HG02571 (cell line): ENCODE results near the gene CORIN.
"Not testable (repeated sequence)": the region's sequence is repeated elsewhere in the genome, so short reads cannot be mapped to it uniquely, and the experiment has no call there.

Experiments used
- ATAC-seq: cut with Tn5 transposase; IDR thresholded peaks from one replicate; pipeline ENCODE4 v1.9.1; 2021; ENCODE audit warnings: mild to moderate bottlenecking, moderate library complexity; ENCODE audit not compliant: unreplicated experiment

CORIN gene

GRCh38 chr4:47731182-47731581 lies 106.7 kb downstream of the CORIN start:
- ATAC-seq: no peak

GRCh38 chr4:47729131-47729680 lies 108.7 kb downstream of the CORIN start:
- no peak for ATAC-seq

DNA sequence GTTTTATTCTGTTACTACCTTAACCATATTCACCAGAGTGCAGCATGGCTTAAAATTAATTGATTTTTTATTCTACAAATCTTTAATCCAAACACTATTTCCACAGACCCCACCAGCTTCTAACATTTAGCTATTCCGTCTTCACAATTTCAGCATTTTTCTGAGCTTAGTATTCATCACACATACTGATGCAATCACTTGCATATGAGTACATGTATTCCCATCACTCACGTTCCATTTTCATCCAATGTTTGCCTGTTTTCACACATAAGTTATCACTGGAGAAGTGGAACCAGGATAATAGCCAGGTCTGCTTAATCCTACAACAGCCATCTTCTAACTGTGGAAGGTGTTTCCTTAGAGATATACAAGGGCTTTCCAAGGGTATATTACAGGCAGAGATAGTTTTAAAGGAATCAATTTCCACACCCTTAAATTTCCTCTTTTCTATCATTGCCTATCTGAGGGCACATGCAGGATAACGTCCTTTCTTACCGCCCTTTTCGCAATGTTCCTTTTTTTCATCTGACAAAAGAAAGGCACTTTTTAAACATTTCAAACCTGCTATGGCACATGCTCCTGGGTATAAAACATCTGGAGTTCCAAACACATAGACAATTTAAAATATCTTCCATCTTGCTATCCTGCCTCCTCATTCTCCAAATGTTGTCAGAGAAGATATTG lies 115.8 kb downstream of the CORIN start:
- no peak for ATAC-seq

GRCh38 chr4:47721485-47721884 lies 116.4 kb downstream of the CORIN start:
- no peak for ATAC-seq

- no peak for ATAC-seq
Measured at GRCh38 chr4:47720787-47721186, 117.1 kb downstream of the CORIN start.

- no peak for ATAC-seq
Measured at GRCh38 chr4:47719576-47719975, 118.3 kb downstream of the CORIN start.

DNA sequence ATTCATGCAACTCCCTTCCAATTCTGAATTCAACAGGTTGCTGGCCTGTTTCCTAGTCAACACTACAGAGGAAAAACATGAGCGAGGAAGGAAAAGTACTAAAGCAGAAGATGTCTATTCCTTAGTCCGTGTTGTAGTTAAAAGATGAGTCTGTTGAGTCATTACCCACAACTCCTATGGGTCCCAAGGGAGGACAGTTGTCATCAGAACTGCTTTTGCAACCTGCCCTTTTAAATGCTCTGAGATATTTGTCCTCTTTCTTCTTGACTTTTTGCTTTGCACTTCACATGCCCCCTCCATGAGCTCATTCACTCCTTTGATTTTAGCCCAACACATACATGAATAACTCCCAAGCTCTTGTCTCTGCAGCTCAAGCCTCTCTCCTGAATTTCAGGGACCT lies 119.2 kb downstream of the CORIN start:
- no peak for ATAC-seq

DNA sequence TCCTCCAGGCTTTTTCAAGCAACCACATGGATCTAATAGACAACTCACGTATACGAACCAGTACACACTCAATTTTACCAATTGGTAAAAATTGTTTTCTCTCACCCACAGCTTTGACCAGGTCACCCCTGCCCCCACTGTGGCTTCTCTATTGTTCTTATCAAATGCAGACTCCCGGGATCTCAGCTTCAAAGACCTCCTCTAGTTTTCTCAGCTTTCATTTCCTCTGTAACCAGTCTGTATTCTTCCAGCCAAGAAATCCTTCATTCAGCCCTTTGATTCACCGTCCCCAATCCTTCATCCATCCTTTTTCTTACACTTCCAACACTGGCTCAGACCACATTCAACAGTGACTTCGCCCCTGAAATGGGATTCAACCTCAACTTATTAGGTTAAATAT lies 120.7 kb downstream of the CORIN start:
- no peak for ATAC-seq

- ATAC-seq: no peak
Measured at GRCh38 chr4:47715716-47716416, 122.0 kb downstream of the CORIN start.

GRCh38 chr4:47714269-47714668 lies 123.6 kb downstream of the CORIN start:
- no peak for ATAC-seq

DNA sequence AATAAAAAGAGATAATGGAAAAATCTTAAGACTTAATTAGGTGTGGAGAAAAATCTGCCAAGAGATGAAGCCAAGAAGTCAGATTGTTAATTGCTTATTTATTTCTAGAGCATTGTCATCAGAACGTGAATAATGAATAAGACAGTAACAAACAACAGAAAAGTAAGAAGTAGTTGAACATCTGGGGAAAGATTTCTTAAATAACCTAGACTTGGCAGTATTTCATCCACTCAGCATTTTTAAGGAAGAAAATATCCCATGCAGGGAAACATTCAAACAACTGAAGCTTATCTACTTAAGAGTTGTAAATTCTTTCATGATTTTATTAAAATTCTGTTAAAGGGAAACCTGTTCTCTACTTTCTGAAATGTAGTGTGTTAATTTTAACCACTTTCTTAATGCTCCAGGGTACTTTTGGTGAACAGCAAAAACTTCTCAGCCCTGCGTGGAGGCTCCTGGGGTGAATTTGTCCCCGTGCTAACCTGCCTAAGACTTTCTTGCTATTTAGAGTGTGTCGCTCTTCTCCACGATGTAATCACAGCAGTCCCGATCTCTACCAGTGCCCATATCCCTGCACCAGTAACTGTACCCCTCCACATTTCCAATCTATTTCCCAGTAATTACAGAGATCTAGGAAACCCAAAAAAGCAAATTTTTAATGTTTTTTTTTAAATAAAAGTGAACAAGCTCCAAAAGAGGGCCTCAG lies 124.6 kb downstream of the CORIN start:
- no peak for ATAC-seq

DNA sequence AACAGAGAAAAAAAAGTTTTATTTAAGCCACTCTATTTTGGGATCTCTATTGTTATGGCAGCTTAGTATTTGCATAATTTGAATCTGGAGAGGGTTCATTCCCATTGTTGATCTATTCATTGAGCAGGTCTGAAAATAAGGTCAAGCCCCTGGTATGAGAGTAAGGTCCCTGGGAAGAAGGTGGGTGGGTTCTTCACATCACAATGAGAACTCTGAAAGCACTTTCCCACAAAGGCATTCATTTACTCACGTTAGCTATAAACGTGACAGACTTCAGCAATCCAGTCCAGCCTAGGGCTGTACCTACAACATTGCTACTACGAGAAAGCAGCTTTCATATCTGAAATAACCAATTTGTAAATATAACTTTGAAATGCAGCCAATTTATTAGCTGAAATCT lies 126.2 kb downstream of the CORIN start:
- ATAC-seq: no peak

GRCh38 chr4:47711183-47711582 lies 126.7 kb downstream of the CORIN start:
- no peak for ATAC-seq

GRCh38 chr4:47706352-47706751 lies 131.5 kb downstream of the CORIN start:
- not testable (repeated sequence) for ATAC-seq

DNA sequence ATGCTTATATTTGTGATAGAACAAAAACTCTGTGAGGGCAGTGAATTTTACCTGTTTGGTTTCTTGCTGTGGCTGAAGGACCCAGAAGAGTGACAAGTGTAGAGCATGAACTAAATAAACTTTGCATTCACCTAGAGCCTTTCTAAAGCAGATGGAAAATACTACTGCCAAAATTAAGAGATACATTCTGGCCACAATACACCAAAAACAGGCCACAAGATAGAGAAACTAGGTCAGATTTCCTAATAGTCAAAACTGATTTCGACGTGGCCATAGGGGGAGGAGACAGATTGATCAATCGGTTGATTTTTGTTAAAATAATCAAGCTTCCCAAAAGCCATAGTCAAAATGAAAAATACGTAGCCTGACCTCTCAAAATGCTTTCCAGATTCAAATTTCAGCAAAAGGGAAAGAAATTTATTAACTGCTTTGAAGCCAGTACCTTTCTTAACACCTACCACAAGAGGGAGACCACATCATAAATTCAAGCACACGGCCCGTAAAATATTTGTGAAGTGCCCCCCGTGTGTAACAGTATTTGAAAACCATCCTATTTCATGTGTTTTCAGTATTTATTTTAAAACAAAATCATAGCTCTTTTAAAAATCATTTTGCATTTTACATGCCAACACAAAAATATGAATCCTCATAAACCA lies 132.4 kb downstream of the CORIN start:
- no peak for ATAC-seq

DNA sequence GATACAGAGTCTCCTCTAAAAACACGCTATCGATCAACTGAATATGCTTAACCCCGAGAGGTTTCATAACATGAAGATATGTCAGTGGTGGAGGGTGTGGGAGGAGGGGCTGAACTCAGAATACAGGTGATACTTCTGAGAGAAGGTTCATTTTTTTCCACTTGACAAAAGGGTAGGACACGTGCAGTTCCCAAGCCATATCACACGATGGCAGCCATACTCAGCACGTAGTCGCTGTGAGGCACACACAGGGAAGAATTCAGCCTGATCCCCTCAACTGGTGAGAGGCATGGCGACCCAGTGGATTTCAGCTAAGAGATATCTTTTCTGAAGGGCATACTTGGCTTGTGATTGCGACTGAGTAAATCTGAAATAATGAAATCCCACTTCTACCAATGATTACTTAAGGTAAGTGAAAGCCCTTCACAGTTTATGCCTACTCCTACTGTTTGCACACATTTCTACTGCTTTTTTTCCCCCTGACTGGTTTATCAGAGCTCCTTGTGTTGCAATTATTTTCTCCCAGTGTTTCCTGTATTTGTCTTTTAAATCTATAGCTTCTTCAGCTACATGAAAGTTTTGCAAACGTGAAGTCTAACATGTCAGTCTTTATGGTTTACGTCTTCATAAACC lies 133.1 kb downstream of the CORIN start:
- ATAC-seq: no peak

- no peak for ATAC-seq
Measured at GRCh38 chr4:47703956-47704355, 133.9 kb downstream of the CORIN start.

- no peak for ATAC-seq
Measured at GRCh38 chr4:47703008-47703407, 134.9 kb downstream of the CORIN start.

- no peak for ATAC-seq
Measured at GRCh38 chr4:47701286-47701685, 136.6 kb downstream of the CORIN start.

DNA sequence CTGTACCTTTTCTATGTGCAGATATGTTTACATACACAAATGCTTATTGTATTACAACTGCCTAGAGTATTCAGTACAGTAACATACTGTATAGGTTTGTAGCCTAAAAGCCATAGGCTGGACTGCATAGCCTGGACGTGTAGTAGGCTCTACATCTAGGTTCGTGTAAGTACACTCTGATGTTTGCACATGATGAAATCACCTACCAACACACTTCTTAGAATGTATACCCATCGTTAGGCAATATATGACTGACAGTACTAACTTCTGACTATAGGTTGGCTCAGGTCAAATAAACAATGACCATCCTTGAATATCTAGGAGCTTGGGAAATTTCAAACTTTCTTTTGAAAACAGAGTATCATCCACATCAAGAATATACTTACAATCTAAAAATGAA lies 139.0 kb downstream of the CORIN start:
- ATAC-seq: no peak

DNA sequence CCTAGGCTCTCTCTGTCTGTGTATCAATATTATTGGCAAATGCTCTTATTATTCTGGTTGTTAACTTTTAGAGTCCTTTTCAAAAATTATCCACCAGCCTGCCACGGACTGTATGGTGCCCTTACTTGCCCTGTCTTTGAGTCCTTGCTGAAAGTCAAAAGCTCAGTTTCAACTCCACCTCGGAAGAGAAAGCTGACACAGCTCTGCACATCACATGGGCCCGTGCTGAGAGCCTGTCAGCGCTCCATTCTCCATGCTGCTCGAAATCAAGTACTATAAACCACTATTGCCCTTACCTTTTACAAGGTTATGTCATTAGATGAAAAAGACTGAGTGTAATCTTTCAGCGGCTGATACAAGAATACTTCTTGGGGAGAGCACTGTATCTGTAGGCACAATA lies 141.0 kb downstream of the CORIN start:
- no peak for ATAC-seq
